Naive B cell (primary cell): ENCODE measurements around the gene PPP1R36. TPM values are rescaled to one million over a fixed set of nuclear protein-coding genes. Genes with fewer than 3 reads are reported as not detected.
"Not testable (repeated sequence)": the region's sequence is repeated elsewhere in the genome, so short reads cannot be mapped to it uniquely, and the experiment has no call there.

Source experiments
- ATAC-seq, 2 donors: fragments of 150-1000 bp; cut with Tn5 transposase; 2 replicates each; pipeline ENCODE4 v1.10.0; 2021; ENCODE audit warnings: low read depth in 2 of 2, mild to moderate bottlenecking in 2 of 2, moderate library complexity in 2 of 2
- DNase-seq: peaks from one replicate; pipeline ENCODE4 v3.0.0; 2022
- H3K27ac Mint-ChIP-seq, 6 donors: one replicate each; pipeline ENCODE4 v1.8.0; 2020 to 2022; ENCODE audit warnings: mild to moderate bottlenecking in 6 of 6, mixed read lengths in 6 of 6, moderate library complexity in 5 of 6, inconsistent platforms in 2 of 6
- H3K27me3 Mint-ChIP-seq, 3 donors: one replicate each; pipeline ENCODE4 v1.8.0; 2021 to 2022; ENCODE audit warnings: mixed read lengths in 3 of 3, mild to moderate bottlenecking in 1 of 3
- H3K36me3 Mint-ChIP-seq, 2 donors: one replicate each; pipeline ENCODE4 v1.8.0; 2020 to 2022; ENCODE audit warnings: mixed read lengths in 2 of 2, inconsistent platforms in 1 of 2, mild to moderate bottlenecking in 1 of 2
- H3K4me1 Mint-ChIP-seq, 3 donors: one replicate each; pipeline ENCODE4 v1.8.0; 2020 to 2022; ENCODE audit warnings: mixed read lengths in 3 of 3, inconsistent platforms in 1 of 3, mild to moderate bottlenecking in 1 of 3, moderate library complexity in 1 of 3
- H3K4me3 Mint-ChIP-seq, 8 donors: one replicate each; pipeline ENCODE4 v1.8.0; 2020 to 2022; ENCODE audit warnings: mild to moderate bottlenecking in 8 of 8, mixed read lengths in 8 of 8, moderate library complexity in 8 of 8, inconsistent platforms in 2 of 8
- H3K9me3 Mint-ChIP-seq, 7 donors: one replicate each; pipeline ENCODE4 v1.8.0; 2020 to 2022; ENCODE audit warnings: mixed read lengths in 7 of 7, mild to moderate bottlenecking in 5 of 7, inconsistent platforms in 2 of 7, moderate library complexity in 1 of 7
- polyA plus RNA-seq, 6 donors: library from polyadenylated mRNA; unstranded; fragments of 300-500 nt; fragmentation: Illumina TruSeq; gene quantifications; one replicate each; pipeline ENCODE4 v1.2.3, GENCODE V29; 2021; ENCODE audit warnings: low read depth in 6 of 6

The PPP1R36 gene
- polyA plus RNA-seq, 6 donors from 2014 or later = 0.22 to 0.40 (median 0.38) TPM; not detected in 3

DNA sequence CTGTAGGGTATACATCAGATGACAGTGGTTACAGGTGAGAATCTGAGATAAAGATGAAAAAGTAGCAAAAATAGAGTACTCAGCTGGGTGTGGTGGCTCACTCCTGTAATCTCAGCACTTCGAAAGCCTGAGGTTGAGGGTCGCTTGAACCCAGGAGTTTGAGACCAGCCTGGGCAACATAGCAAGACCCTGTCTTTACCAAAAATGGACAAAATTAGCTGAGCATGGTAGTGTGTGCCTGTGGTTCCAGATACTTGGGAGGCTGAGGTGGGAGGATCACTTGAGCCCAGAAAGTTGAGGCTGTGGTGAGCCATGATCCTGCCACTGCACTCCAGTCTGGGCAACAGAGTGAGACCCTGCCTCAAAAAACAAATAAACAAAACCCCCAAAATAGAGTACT is 8.5 kb downstream of the PPP1R36 start:
- H3K36me3 Mint-ChIP-seq, H3K27ac Mint-ChIP-seq, H3K4me1 Mint-ChIP-seq, H3K4me3 Mint-ChIP-seq, DNase-seq, H3K9me3 Mint-ChIP-seq, ATAC-seq: not testable (repeated sequence)
- peaks cover 0 to 19% (median 14%) of the 10 kb centered on the region in 3 donors for H3K27me3 Mint-ChIP-seq

DNA sequence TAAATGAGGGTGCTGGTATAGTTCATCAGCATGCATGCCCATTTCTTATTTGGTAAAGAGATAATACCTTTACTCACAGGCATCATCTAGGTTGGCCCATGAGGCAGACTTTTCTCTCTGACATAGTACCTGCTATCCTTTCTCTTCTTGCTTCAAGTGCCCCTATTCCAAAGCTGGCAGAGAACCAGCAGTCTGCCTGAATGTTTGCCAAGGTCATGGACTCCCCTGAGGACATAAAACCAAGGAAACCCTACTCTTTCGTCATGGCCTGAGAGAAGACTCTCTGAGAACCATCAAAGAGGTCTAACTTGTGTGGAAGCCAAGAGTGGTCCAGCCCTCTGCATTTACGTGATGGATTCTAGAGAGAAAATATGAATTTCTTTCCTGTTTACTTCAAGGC is 11.9 kb downstream of the PPP1R36 start:
- Mint-ChIP-seq H3K36me3 (no peaks in the 10 kb centered on the region), H3K9me3 (no peaks in the 10 kb centered on the region), H3K4me1 (no peaks in the 10 kb centered on the region), H3K27ac (no peak overlapping the region), H3K4me3 (no peak overlapping the region), H3K27me3 (peaks cover 8 to 17% (median 12%) of the 10 kb centered on the region in 3 donors)
- no peak for DNase-seq
- ATAC-seq = no peak

DNA sequence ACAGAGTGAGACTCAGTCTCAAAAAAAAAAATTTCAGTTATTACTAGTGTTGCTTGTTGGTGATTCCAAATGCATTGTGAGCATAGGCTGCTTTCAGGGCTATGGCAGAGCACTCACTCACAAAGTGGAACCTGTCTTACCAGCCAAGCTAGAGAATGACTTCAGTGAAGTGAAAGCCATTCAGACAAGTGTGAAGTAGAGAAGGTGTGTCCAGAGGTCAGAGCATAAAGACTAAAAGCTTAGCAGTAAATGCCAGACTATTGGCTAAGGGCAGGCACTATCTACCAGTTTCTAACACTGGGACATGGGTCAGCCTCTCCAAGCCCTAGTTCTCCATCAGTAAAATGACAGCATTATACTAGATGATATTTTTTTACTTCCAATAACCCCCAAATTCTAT is 12.7 kb downstream of the PPP1R36 start:
- ATAC-seq (no peak), DNase-seq (no peak)
- no peak overlapping the region for H3K27ac Mint-ChIP-seq
- peaks cover 8 to 17% (median 12%) of the 10 kb centered on the region in 3 donors for H3K27me3 Mint-ChIP-seq
- no peaks in the 10 kb centered on the region for H3K4me1 Mint-ChIP-seq
- H3K9me3 Mint-ChIP-seq = no peaks in the 10 kb centered on the region
- no peak overlapping the region for H3K4me3 Mint-ChIP-seq
- no peaks in the 10 kb centered on the region for H3K36me3 Mint-ChIP-seq

GRCh38 chr14:64563696-64564095 is 13.9 kb downstream of the PPP1R36 start:
- DNase-seq (no peak), ATAC-seq (no peak)
- no peak overlapping the region for H3K4me3 Mint-ChIP-seq
- peaks cover 5 to 17% (median 8%) of the 10 kb centered on the region in 3 donors for H3K27me3 Mint-ChIP-seq
- no peaks in the 10 kb centered on the region for H3K36me3 Mint-ChIP-seq
- no peak overlapping the region for H3K27ac Mint-ChIP-seq
- no peaks in the 10 kb centered on the region for H3K4me1 Mint-ChIP-seq
- H3K9me3 Mint-ChIP-seq = no peaks in the 10 kb centered on the region

- no peaks in the 10 kb centered on the region for H3K9me3 Mint-ChIP-seq
These were observed 16.9 kb downstream of the PPP1R36 start for GRCh38 chr14:64566651-64567122.

GRCh38 chr14:64569138-64569631 is 19.4 kb downstream of the PPP1R36 start:
- Mint-ChIP-seq H3K36me3 (no peaks in the 10 kb centered on the region), H3K4me1 (no peaks in the 10 kb centered on the region), H3K9me3 (no peaks in the 10 kb centered on the region), H3K4me3 (no peak overlapping the region), H3K27me3 (peaks cover 5 to 8% (median 7%) of the 10 kb centered on the region in 3 donors), H3K27ac (no peak overlapping the region)
- DNase-seq (no peak), ATAC-seq (no peak)

More at GRCh38 chr14:64566651-64567122, 16.9 kb downstream of the PPP1R36 start:
- Mint-ChIP-seq H3K4me1 (no peaks in the 10 kb centered on the region), H3K36me3 (no peaks in the 10 kb centered on the region), H3K4me3 (no peak overlapping the region), H3K27me3 (peaks cover 5 to 16% (median 8%) of the 10 kb centered on the region in 3 donors), H3K27ac (no peak overlapping the region)
- DNase-seq = no peak
- ATAC-seq = no peak

DNA sequence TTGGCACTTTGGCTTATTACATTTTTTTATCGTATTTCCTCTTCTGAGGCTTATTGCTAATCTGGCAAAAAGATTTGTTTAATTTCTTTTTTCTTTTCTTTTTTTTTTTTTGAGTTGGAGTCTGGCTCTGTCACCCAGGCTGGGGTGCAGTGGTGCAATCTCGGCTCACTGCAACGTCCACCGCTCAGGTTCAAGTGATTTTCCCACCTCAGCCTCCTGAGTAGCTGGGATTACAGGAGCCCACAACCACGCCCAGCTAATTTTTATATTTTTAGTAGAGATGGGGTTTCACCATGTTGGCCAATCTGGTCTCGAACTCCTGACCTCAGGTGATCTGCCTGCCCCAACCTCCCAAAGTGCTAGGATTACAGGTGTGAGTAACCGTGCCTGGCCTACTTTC is 19.9 kb downstream of the PPP1R36 start:
- not testable (repeated sequence) for H3K9me3 Mint-ChIP-seq, DNase-seq, H3K27ac Mint-ChIP-seq, H3K4me1 Mint-ChIP-seq, H3K27me3 Mint-ChIP-seq, H3K4me3 Mint-ChIP-seq, ATAC-seq, H3K36me3 Mint-ChIP-seq

- Mint-ChIP-seq H3K27ac (peak overlapping the region in 1 of 6 donors; percentile 42), H3K4me1 (no peaks in the 10 kb centered on the region), H3K4me3 (no peak overlapping the region), H3K27me3 (no peaks in the 10 kb centered on the region), H3K9me3 (no peaks in the 10 kb centered on the region), H3K36me3 (no peaks in the 10 kb centered on the region)
- ATAC-seq (no peak), DNase-seq (no peak)
These were observed 22.8 kb downstream of the PPP1R36 start for GRCh38 chr14:64572386-64573104.

- no peak overlapping the region for H3K27ac Mint-ChIP-seq
- H3K9me3 Mint-ChIP-seq = no peaks in the 10 kb centered on the region
- no peaks in the 10 kb centered on the region for H3K4me1 Mint-ChIP-seq
- H3K36me3 Mint-ChIP-seq = no peaks in the 10 kb centered on the region
- DNase-seq (no peak), ATAC-seq (no peak)
- no peak overlapping the region for H3K4me3 Mint-ChIP-seq
- H3K27me3 Mint-ChIP-seq = no peaks in the 10 kb centered on the region
These were observed 23.3 kb downstream of the PPP1R36 start for GRCh38 chr14:64573109-64573508.

DNA sequence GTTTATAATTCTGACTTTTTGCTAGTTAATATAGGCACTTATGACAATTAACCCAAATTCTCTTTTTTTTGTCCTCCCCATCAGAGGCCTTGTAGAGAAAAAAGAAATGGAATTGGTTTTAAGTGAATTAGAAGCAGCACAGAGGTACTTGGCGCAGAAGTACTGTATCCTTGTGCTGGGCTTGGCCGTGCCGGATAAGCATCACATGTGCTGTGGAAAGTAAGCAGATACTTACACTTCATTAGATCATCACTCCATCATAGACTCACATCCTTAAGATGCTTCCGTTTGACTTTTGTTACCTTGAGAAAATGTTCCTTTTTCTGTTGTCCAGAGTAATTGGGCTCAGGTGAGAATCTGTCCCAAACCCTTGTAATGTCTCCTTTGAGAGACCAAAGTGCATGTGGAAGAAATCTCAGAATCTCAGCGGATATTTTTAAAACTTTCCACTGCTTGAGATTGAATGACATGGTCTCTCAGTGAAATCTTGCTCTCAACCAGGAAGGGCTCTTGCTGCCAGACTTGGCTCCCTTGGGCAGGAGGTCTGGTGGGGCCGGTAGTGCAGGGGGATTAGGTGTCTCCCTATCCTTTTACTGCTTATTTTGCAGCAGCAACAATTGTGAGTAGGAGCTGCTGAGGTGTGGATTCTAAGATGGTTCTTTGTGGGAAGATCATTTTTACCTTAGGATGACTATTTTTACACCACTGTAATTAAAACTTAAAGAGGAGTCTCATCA is 24.8 kb downstream of the PPP1R36 start:
- no peak for ATAC-seq
- Mint-ChIP-seq H3K4me1 (no peaks in the 10 kb centered on the region), H3K27me3 (no peaks in the 10 kb centered on the region), H3K36me3 (no peaks in the 10 kb centered on the region), H3K27ac (no peak overlapping the region), H3K4me3 (no peak overlapping the region), H3K9me3 (no peaks in the 10 kb centered on the region)
- no peak for DNase-seq

DNA sequence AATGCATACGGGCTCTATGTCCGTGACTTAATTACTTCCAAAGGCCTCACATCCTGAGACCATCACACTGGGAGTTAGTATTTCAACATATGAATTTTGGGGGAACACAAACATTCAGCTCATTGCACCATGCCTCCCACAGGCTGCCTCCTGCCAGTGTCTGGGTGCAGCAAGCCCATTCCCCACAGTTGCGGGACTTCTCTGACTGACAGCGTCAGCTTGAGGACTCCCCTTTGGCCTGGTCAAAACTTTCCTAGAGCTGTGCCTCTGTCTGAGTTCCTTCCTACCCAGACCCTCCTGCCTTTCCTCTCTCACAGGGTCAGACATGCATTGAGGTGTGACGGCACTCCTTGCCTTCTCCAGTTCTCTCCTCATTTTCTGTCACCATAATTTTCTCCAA is 27.4 kb downstream of the PPP1R36 start:
- DNase-seq (no peak), ATAC-seq (no peak)
- Mint-ChIP-seq H3K4me1 (no peaks in the 10 kb centered on the region), H3K27ac (no peak overlapping the region), H3K4me3 (no peak overlapping the region), H3K9me3 (no peaks in the 10 kb centered on the region), H3K27me3 (no peaks in the 10 kb centered on the region), H3K36me3 (no peaks in the 10 kb centered on the region)

- ATAC-seq = no peak
- Mint-ChIP-seq H3K4me3 (no peak overlapping the region), H3K4me1 (no peaks in the 10 kb centered on the region), H3K27me3 (no peaks in the 10 kb centered on the region), H3K36me3 (no peaks in the 10 kb centered on the region), H3K9me3 (no peaks in the 10 kb centered on the region), H3K27ac (no peak overlapping the region)
- no peak for DNase-seq
These were observed 30.7 kb downstream of the PPP1R36 start for GRCh38 chr14:64580467-64580866.

DNA sequence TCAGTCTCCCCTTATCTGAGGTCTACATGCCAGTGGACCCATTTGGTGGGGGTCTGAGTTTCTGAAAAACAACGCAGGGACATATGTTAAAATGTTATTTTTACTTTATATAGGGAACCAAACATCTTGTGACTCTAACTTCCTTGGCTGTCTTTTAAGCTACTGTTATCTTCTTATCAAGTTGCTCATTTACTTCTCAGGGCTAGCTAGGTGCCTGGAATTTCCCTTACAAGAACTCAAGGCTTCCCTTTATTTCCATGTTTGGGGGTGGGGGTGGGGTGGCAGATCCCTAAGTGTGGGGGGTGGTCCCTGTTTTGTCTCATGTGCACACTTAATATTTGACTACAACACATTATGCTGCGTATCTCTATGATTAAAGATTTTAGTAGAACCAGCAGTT is 31.6 kb downstream of the PPP1R36 start:
- no peaks in the 10 kb centered on the region for H3K9me3 Mint-ChIP-seq

GRCh38 chr14:64581817-64582216 is 32.1 kb downstream of the PPP1R36 start:
- ATAC-seq = no peak
- no peaks in the 10 kb centered on the region for H3K9me3 Mint-ChIP-seq

More for the DNA sequence above, 31.6 kb downstream of the PPP1R36 start:
- DNase-seq (no peak), ATAC-seq (no peak)
- Mint-ChIP-seq H3K36me3 (no peaks in the 10 kb centered on the region), H3K27ac (no peak overlapping the region), H3K4me1 (no peaks in the 10 kb centered on the region), H3K27me3 (no peaks in the 10 kb centered on the region), H3K4me3 (no peak overlapping the region)

More at GRCh38 chr14:64581817-64582216, 32.1 kb downstream of the PPP1R36 start:
- H3K27me3 Mint-ChIP-seq = no peaks in the 10 kb centered on the region
- H3K4me3 Mint-ChIP-seq = no peak overlapping the region
- no peak for DNase-seq
- H3K4me1 Mint-ChIP-seq = no peaks in the 10 kb centered on the region
- H3K27ac Mint-ChIP-seq = no peak overlapping the region
- no peaks in the 10 kb centered on the region for H3K36me3 Mint-ChIP-seq
